OCI-LY3 (cell line): ENCODE results near the gene HOXB6.

Experiments
- EZH2phosphoT487 ChIP-seq: fragments of 200-600 bp; shearing (Covaris generic); IDR thresholded peaks from 2 replicates; pipeline ENCODE4 v1.6.1; 2018; ENCODE audit warnings: antibody characterized with exemption, mixed run types, low read depth
- TF ChIP-seq, protein P1 (sequence below): fragments of 200-600, 300-600 bp; sonication (generic); IDR thresholded peaks from 2 replicates; pipeline ENCODE4 v1.5.1; 2014; ENCODE audit warnings: antibody characterized with exemption, low read length, low read depth

DNA sequence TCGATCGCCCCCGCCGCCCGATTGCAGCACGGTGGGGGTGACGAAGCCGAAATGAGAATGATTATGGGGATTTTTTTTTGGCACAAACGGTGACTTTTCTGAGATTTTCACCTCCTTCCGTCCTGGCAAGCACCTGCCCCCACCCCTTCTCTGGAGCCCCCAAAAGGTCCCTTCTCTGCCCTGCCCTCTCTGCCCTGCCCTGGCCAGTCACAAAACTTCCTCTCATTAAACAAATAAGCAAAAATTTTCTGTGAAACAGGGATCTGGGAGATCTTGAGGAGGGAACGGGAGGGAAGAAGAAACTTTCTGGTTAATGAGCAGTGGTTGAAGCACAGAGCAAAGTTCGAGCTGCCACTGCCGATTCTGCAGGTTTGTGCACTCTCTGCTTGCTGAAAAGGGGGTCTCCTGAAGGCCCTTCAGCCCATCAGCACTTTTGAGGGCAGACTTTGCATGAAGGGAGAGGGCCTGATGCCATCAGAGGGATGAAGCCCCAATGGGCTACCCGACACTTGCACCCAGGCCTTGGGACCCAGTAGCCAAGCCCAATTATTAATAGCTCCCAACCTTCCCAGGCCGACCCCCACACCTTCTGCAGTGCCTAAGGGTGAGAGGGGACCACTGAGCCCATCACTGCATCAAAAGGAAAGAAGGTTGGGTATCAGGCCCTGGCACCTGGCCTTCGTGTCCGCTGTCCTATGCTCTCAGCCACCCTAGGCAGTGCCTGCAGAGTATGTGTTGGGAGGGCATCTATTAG lies 11.4 kb upstream of the HOXB6 start:
- TF ChIP-seq, protein P1, sequence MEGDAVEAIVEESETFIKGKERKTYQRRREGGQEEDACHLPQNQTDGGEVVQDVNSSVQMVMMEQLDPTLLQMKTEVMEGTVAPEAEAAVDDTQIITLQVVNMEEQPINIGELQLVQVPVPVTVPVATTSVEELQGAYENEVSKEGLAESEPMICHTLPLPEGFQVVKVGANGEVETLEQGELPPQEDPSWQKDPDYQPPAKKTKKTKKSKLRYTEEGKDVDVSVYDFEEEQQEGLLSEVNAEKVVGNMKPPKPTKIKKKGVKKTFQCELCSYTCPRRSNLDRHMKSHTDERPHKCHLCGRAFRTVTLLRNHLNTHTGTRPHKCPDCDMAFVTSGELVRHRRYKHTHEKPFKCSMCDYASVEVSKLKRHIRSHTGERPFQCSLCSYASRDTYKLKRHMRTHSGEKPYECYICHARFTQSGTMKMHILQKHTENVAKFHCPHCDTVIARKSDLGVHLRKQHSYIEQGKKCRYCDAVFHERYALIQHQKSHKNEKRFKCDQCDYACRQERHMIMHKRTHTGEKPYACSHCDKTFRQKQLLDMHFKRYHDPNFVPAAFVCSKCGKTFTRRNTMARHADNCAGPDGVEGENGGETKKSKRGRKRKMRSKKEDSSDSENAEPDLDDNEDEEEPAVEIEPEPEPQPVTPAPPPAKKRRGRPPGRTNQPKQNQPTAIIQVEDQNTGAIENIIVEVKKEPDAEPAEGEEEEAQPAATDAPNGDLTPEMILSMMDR: no peak
- no peak for TF ChIP-seq EZH2phosphoT487
